C4-2B (cell line): ENCODE results near the gene LRMDA.

Experiments used
- H3K27ac ChIP-seq: fragments of 450-650 bp; 2 replicates; pipeline ENCODE4 v1.5.1; 2017
- ZFX ChIP-seq: fragments of 450-650 bp; IDR thresholded peaks from 2 replicates; pipeline ENCODE4 v1.6.1; 2017
- TF ChIP-seq, protein P1 (sequence below): fragments of 450-650 bp; conservative IDR thresholded peaks from 2 replicates; pipeline ENCODE4 v1.5.1; 2017; ENCODE audit warnings: mild to moderate bottlenecking

Gene LRMDA

DNA sequence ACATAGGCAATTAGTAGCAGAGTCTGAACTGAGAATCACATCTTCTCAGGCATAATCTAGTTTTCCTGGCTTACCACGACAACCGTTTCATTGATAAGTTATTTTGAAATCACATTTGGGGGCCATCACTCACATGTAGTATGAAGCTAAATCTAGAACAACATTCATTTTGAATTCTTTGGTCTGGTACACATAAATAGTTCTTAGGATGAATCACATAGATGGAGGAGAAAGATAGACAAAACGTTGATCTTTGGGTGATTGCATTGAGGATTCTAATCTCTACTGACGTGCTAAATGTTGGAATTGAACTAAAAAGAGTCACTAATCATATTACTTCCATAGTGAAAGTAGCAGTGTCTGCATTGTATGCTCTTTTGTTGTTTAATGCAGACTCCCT is 1022.6 kb downstream of the LRMDA start:
- no peak for TF ChIP-seq ZFX
- TF ChIP-seq, protein P1, sequence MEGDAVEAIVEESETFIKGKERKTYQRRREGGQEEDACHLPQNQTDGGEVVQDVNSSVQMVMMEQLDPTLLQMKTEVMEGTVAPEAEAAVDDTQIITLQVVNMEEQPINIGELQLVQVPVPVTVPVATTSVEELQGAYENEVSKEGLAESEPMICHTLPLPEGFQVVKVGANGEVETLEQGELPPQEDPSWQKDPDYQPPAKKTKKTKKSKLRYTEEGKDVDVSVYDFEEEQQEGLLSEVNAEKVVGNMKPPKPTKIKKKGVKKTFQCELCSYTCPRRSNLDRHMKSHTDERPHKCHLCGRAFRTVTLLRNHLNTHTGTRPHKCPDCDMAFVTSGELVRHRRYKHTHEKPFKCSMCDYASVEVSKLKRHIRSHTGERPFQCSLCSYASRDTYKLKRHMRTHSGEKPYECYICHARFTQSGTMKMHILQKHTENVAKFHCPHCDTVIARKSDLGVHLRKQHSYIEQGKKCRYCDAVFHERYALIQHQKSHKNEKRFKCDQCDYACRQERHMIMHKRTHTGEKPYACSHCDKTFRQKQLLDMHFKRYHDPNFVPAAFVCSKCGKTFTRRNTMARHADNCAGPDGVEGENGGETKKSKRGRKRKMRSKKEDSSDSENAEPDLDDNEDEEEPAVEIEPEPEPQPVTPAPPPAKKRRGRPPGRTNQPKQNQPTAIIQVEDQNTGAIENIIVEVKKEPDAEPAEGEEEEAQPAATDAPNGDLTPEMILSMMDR, result no peak
- H3K27ac ChIP-seq, result no peak overlapping the region

DNA sequence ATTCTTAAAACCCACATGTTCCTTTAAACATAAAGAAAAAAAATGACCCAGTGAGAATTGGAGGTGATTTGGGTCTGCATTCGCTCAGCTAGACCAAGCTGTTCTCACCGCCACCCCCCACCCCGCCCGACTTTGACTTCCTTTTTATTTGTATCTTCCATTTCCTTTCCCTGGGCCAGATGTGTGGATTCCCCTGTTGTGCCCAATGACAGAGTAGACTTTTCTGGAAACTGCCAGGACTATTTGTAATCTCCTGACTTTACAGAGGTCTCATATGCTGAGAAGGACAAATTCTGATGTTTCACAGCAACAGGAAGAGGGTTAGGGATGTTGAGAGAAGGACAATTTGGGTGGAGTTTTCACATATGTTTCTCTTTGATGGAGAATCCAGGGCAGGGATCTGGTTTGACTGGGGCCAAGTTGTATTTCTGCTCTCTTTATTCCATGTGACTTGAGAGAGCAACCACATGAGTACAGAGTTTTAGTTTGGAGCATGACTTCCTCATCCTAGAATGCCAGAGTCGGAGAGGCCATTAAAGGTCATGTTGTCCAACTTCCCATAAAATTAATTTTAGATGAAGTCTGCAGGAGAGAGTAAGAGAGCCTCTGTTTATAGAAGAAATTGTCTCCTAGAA is 1023.2 kb downstream of the LRMDA start:
- H3K27ac ChIP-seq, result no peak overlapping the region
- TF ChIP-seq, protein P1, result no peak
- no peak for TF ChIP-seq ZFX

DNA sequence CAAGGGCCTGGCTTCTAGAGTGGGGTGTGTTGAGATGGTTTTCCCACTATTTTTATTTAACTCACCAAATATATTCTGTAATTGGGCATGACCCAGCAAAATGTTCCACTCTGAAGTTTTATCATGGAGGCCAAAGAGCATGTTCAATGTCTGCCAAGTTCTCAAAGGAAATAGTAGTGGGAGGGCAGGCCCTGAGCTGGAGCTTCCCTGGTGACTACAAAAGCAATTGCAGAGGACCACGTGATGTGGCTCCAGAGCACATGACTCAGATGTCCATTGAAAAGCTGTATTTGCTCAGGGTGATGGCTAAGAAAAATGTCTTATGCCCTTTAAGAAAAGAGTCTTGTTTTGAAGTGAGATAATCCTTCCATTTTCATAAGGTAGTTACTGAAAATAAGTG is 1024.8 kb downstream of the LRMDA start:
- H3K27ac ChIP-seq, result no peak overlapping the region
- no peak for TF ChIP-seq ZFX
- TF ChIP-seq, protein P1, result no peak

DNA sequence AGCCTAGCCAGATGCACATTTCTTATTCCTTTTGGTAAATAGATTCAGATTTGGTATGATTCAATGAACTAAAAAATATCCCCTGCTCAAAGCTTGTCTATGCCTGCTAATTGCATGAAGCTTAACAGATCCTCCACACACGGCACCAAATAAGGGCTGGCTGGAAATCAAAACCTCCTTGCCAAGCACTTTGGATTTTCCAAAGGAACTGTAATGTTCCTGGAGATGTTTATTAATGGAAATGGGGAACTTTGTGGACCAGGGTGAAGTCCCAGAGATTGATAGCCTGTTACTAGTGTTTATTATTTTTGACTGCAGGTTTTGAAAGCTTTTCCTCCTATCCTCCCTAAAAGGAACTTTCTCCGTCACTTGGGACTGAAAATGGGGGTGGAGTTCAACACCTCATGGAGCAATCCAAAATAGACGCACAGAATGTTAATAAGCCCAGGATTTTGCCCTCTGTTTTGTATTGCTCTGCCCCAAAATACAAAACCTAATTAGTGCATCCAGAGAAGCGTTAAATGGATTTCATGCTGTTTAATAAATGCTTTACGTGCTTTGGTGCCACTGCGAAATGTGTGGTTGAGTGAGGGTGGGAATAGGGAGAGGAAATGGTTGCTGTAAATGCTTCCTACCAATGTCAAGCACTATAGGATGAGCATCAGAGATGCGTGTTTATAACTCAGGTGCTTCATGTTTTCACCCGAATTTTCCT is 1027.7 kb downstream of the LRMDA start:
- TF ChIP-seq, protein P1, result no peak
- TF ChIP-seq ZFX, result no peak
- H3K27ac ChIP-seq, result no peak overlapping the region

DNA sequence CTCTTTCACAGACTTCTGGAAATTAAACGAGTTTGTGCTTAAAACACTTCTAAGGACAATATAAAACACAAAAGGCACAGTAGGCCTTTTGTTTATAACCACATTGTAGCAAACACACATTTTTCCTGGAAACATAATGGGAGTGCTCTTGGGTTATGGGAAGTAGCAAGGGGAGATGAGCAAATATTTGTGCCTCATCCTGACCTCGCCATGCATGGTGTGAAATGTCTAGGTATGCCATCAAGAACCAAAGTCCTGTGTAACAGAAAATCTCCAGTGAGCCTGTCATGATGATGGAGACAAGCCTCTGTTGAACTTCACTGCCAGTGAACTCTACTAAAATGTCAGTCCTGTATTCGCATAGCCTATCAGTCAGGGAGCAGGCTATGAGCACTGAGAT is 1029.6 kb downstream of the LRMDA start:
- TF ChIP-seq ZFX, result no peak
- TF ChIP-seq, protein P1, result no peak
- no peak overlapping the region for H3K27ac ChIP-seq

DNA sequence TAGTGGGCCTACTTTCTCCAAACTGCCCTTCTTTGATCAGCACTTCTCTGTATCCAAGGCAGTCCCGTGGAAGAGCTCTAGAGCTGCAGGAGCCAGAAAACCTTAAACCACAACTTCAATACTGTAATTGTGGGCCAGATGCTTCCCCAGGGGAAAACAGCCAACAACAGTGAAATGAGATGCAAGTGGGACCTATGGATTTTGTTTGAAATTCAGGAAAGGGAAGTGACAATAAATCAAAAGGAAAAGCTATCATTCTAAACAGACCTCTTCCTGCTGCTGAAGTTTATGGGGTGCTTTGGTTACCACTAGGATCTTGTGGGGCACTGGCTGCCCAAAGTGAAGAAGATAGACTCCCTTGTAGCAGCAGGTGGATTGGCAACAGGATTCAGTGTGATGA is 1031.7 kb downstream of the LRMDA start:
- no peak for TF ChIP-seq ZFX
- TF ChIP-seq, protein P1, result no peak

DNA sequence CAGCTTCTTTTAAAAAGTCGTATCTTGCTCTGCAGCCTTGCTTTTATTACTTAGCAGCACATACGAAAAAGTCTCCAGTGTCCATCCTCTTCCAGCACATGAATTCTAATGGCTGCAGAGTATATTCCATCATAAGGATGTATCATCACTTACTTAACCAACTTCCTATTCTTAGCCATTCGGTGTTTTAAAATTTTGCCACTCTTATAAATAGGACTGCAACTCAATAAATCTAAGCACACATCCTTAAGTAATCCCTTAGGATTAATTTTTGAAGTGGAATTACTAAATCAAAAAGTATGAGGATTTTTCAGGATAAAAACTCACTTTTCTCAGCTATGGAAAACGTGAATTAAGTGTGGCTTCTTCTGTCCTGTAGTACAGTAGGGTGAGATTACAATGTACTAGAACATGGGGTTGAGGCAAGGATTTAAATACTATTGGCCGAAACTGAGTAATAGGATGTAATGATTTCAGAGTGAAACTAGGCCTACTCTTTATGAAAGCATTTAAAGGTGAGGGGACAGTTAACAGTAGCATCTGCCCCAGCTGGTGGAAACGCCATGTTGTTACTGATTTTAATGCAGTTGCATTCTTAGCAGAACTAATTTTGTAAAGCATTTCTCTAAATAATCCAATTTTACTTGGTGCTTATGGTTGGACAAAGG is 1035.5 kb downstream of the LRMDA start:
- no peak overlapping the region for H3K27ac ChIP-seq
- TF ChIP-seq, protein P1, result no peak
- no peak for TF ChIP-seq ZFX

More for the DNA sequence above, 1031.7 kb downstream of the LRMDA start:
- H3K27ac ChIP-seq, result no peak overlapping the region
